ENCODE results near the gene SPACA6. TPM values are rescaled to one million over a fixed set of nuclear protein-coding genes. Genes with fewer than 3 reads are reported as not detected.

The SPACA6 gene
- total RNA-seq, 1 donor from 2014 or later = 28.9 TPM

GRCh38 chr19:51680474-51680873, 12.7 kb upstream of the SPACA6 start:
- H3K9me3 Mint-ChIP-seq (ENCODE audit: low read depth) = no peaks in the 10 kb centered on the region
- H3K36me3 Mint-ChIP-seq (ENCODE audit: insufficient read depth) = no peaks in the 10 kb centered on the region
- no peak overlapping the region for H3K27ac Mint-ChIP-seq
- DNase-seq (ENCODE audit: low spot score, unreplicated experiment) = no peak
- no peak overlapping the region for H3K4me3 Mint-ChIP-seq (ENCODE audit: low read depth)
- TF ChIP-seq CTCF (IDR thresholded peaks at IDR 0.05; ENCODE audit: unreplicated experiment) = no peak
- peaks cover 27% of the 10 kb centered on the region for H3K27me3 Mint-ChIP-seq
- H3K4me1 Mint-ChIP-seq (ENCODE audit: low read depth) = no peaks in the 10 kb centered on the region

GRCh38 chr19:51681286-51681941, 11.7 kb upstream of the SPACA6 start:
- no peaks in the 10 kb centered on the region for H3K9me3 Mint-ChIP-seq (ENCODE audit: low read depth)
- peaks cover 27% of the 10 kb centered on the region for H3K27me3 Mint-ChIP-seq

GRCh38 chr19:51686171-51686570, 7.0 kb upstream of the SPACA6 start:
- no peaks in the 10 kb centered on the region for H3K27me3 Mint-ChIP-seq
- TF ChIP-seq CTCF (IDR thresholded peaks at IDR 0.05; ENCODE audit: unreplicated experiment) = no peak
- no peak for DNase-seq (ENCODE audit: low spot score, unreplicated experiment)
- no peaks in the 10 kb centered on the region for H3K36me3 Mint-ChIP-seq (ENCODE audit: insufficient read depth)
- H3K4me1 Mint-ChIP-seq (ENCODE audit: low read depth) = peaks cover 15% of the 10 kb centered on the region
- H3K9me3 Mint-ChIP-seq (ENCODE audit: low read depth) = no peaks in the 10 kb centered on the region
- no peak overlapping the region for H3K27ac Mint-ChIP-seq
- H3K4me3 Mint-ChIP-seq (ENCODE audit: low read depth) = no peak overlapping the region

More at GRCh38 chr19:51681286-51681941, 11.7 kb upstream of the SPACA6 start:
- H3K4me1 Mint-ChIP-seq (ENCODE audit: low read depth) = no peaks in the 10 kb centered on the region
- DNase-seq (ENCODE audit: low spot score, unreplicated experiment) = no peak
- H3K36me3 Mint-ChIP-seq (ENCODE audit: insufficient read depth) = no peaks in the 10 kb centered on the region
- TF ChIP-seq CTCF (IDR thresholded peaks at IDR 0.05; ENCODE audit: unreplicated experiment) = no peak
- no peak overlapping the region for H3K27ac Mint-ChIP-seq
- H3K4me3 Mint-ChIP-seq (ENCODE audit: low read depth) = no peak overlapping the region

- H3K27ac Mint-ChIP-seq = peak overlapping the region; percentile 82
- no peaks in the 10 kb centered on the region for H3K27me3 Mint-ChIP-seq
- no peak for DNase-seq (ENCODE audit: low spot score, unreplicated experiment)
- peak overlapping the region; percentile 80 for H3K4me3 Mint-ChIP-seq (ENCODE audit: low read depth)
- no peaks in the 10 kb centered on the region for H3K9me3 Mint-ChIP-seq (ENCODE audit: low read depth)
- TF ChIP-seq CTCF (IDR thresholded peaks at IDR 0.05; ENCODE audit: unreplicated experiment) = no peak
- H3K4me1 Mint-ChIP-seq (ENCODE audit: low read depth) = peaks cover 25% of the 10 kb centered on the region
- no peaks in the 10 kb centered on the region for H3K36me3 Mint-ChIP-seq (ENCODE audit: insufficient read depth)
Observed at GRCh38 chr19:51687791-51688670, 5.1 kb upstream of the SPACA6 start.

GRCh38 chr19:51688671-51689571, 4.2 kb upstream of the SPACA6 start:
- TF ChIP-seq CTCF (IDR thresholded peaks at IDR 0.05; ENCODE audit: unreplicated experiment) = no peak
- no peaks in the 10 kb centered on the region for H3K9me3 Mint-ChIP-seq (ENCODE audit: low read depth)

More at GRCh38 chr19:51688671-51689571, 4.2 kb upstream of the SPACA6 start:
- peak overlapping the region; percentile 85 for H3K4me3 Mint-ChIP-seq (ENCODE audit: low read depth)
- DNase-seq (ENCODE audit: low spot score, unreplicated experiment) = peak; percentile 67
- H3K4me1 Mint-ChIP-seq (ENCODE audit: low read depth) = peaks cover 25% of the 10 kb centered on the region
- peak overlapping the region; percentile 82 for H3K27ac Mint-ChIP-seq
- H3K27me3 Mint-ChIP-seq = no peaks in the 10 kb centered on the region
- H3K36me3 Mint-ChIP-seq (ENCODE audit: insufficient read depth) = no peaks in the 10 kb centered on the region

Data from progenitor cell of endocrine pancreas (in vitro differentiated cells).